Hepatocyte (in vitro differentiated cells): ENCODE measurements around the gene FAM135A.

ENCODE experiments used
- EZH2phosphoT487 ChIP-seq: fragments of 200-600 bp; sonication (generic); IDR thresholded peaks from one replicate; pipeline ENCODE4 v1.6.1; 2018; ENCODE audit warnings: antibody characterized with exemption, mild to moderate bottlenecking, low read depth, moderate library complexity; ENCODE audit not compliant: unreplicated experiment, severe bottlenecking
- TF ChIP-seq, protein P1 (sequence below): fragments of 200-600 bp; sonication (generic); IDR thresholded peaks from 2 replicates; pipeline ENCODE4 v1.5.1; 2016; ENCODE audit warnings: antibody characterized with exemption, mild to moderate bottlenecking; ENCODE audit not compliant: poor library complexity

DNA sequence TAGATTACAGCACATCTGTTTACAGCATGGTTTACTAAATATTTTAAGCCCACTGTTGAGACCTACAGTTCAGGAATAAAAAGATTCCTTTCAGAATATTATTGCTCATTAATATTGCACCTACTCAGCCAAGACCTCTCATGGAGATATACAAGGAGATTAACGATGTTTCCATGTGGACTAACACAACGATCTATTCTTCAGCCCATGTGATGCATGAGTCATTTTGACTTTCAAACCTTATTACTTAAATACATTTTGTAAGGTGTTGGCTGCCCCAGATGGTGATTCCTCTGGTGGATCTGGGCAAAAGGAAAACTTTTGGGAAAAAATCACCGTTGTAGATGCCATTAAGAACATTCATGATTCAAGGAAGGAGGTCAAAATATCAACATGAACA lies 105.4 kb downstream of the FAM135A start:
- TF ChIP-seq, protein P1, sequence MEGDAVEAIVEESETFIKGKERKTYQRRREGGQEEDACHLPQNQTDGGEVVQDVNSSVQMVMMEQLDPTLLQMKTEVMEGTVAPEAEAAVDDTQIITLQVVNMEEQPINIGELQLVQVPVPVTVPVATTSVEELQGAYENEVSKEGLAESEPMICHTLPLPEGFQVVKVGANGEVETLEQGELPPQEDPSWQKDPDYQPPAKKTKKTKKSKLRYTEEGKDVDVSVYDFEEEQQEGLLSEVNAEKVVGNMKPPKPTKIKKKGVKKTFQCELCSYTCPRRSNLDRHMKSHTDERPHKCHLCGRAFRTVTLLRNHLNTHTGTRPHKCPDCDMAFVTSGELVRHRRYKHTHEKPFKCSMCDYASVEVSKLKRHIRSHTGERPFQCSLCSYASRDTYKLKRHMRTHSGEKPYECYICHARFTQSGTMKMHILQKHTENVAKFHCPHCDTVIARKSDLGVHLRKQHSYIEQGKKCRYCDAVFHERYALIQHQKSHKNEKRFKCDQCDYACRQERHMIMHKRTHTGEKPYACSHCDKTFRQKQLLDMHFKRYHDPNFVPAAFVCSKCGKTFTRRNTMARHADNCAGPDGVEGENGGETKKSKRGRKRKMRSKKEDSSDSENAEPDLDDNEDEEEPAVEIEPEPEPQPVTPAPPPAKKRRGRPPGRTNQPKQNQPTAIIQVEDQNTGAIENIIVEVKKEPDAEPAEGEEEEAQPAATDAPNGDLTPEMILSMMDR = no peak
- TF ChIP-seq EZH2phosphoT487 = no peak
